Heart right ventricle (tissue), 16 donors: ENCODE data around the gene TMEM120B. TPM values are rescaled to one million over a fixed set of nuclear protein-coding genes. Genes with fewer than 3 reads are reported as not detected.
A peak's percentile ranks its signal among the peaks of the same experiment; 100 is the strongest.

Experiments used
- ATAC-seq, 8 donors: fragments of 200-7000 bp; cut with Tn5 transposase; one replicate each; pipeline ENCODE4 v1.9.1; 2020; ENCODE audit warnings: mild to moderate bottlenecking in 8 of 8, moderate library complexity in 8 of 8, moderate number of reproducible peaks in 1 of 8
- DNase-seq, 2 donors: peaks; one replicate each; pipeline ENCODE4 v3.0.0-alpha.2; 2020
- H3K27ac ChIP-seq, 10 donors: fragments of 200-600 bp; sonication (generic) in 2 of 10; one replicate each; pipeline versions ENCODE4 v1.5.0 to v1.8.0; 2020 to 2022; ENCODE audit warnings: mild to moderate bottlenecking in 3 of 10
- H3K27me3 ChIP-seq, 7 donors: fragments of 200-600 bp; one replicate each; pipeline ENCODE4 v1.8.0; 2021 to 2022; ENCODE audit warnings: mild to moderate bottlenecking in 2 of 7
- H3K36me3 ChIP-seq, 9 donors: fragments of 200-600 bp; sonication (generic) in 1 of 9; one replicate each; pipeline versions ENCODE4 v1.5.0 to v1.8.0; 2020 to 2022; ENCODE audit warnings: mild to moderate bottlenecking in 2 of 9
- H3K4me1 ChIP-seq, 9 donors: fragments of 200-600 bp; sonication (generic) in 1 of 9; one replicate each; pipeline versions ENCODE4 v1.5.0 to v1.8.0; 2020 to 2022; ENCODE audit warnings: mild to moderate bottlenecking in 4 of 9
- H3K4me3 ChIP-seq, 10 donors: fragments of 200-600 bp; sonication (generic) in 2 of 10; one replicate each; pipeline versions ENCODE4 v1.5.0 to v1.8.0; 2020 to 2022; ENCODE audit warnings: mild to moderate bottlenecking in 7 of 10, moderate library complexity in 2 of 10
- H3K9me3 ChIP-seq, 11 donors: fragments of 200-600 bp in 10 of 11; sonication (generic) in 2 of 11; one replicate each; pipeline versions ENCODE4 v1.5.0 to v1.8.0; 2013 to 2022; ENCODE audit warnings: mild to moderate bottlenecking in 2 of 11, control low read depth in 1 of 11, moderate library complexity in 1 of 11
- WGBS, 2 donors: extraction: QIAGEN DNeasy Blood & Tissue Kit; methylation state at CpG; one replicate each; pipeline ENCODE4 v1.1.7; 2013; ENCODE audit warnings: inconsistent platforms in 1 of 2; 5-methylcytosine and 5-hydroxymethylcytosine counted together
- intact Hi-C, 10 donors: fragments of 100-400 bp; cut with DNase I; formaldehyde crosslinking; loops; one replicate each; pipeline versions ENCODE4 v1.11.1 to v1.14.2; 2022
- polyA plus RNA-seq, 2 donors: library from polyadenylated mRNA; stranded (reverse); fragments of 200-250 nt; gene quantifications; one replicate each; pipeline ENCODE4 v1.2.3, GENCODE V29; 2013
- total RNA-seq, 10 donors: library from RNA; stranded (reverse); fragmentation: NEBNext Ultra II Directional in 3 of 10; extraction: Animal tissue kit (Norgen Biotek cat#: 25700) in 3 of 10; gene quantifications; one replicate each; pipeline versions ENCODE4 v1.2.1 to v1.2.4, GENCODE V29; 2021 to 2023
- TF ChIP-seq, protein P1 (sequence below), 9 donors: fragments of 200-600 bp; sonication (generic) in 2 of 9; IDR thresholded peaks; one replicate each; pipeline versions ENCODE4 v1.5.0 to v1.8.0; 2021 to 2022; ENCODE audit warnings: antibody characterized with exemption in 9 of 9, mild to moderate bottlenecking in 5 of 9, moderate library complexity in 1 of 9
- donor health status: Arrhythmogenic right ventricular cardiomyopathy.
- donor health status: ischemic (EF 13 %, LVEDD 7.1; RV severe dilation, severe dysfunction).
- donor health status: healthy with polysubstance abuse.
- donor health status: DM: no; HTN: yes; CAD: no.
- donor health status: DM: no; HTN: no; CAD: no.
- donor health status: ischemic (EF 25% LVEDD 6.9; RV normal size, moderate dysfunction).
- donor health status: ischemic (EF 25% LVEDD 5.7; RV mildly dilated, moderate dysfunction).
- donor health status: healthy.
- donor health status: DM: yes; HTN: yes; CAD: no.
- donor health status: Ischemic cardiomyopathy.
- donor health status: ischemic (EF 35%, LVEDD 5.7; RV mildly dilated, moderate dysfunction).
- donor health status: nonischemic (EF 11% LVEDD 7.7; RV severe dilation, severe dysfunction).
- donor health status: DM: yes; HTN: yes; CAD: no.
- donor health status: PGD.
- donor health status: ischemic (EF 29% LVEDD 5.4; RV normal size, mild dysfunction).
- donor health status: nonischemic (EF 23%, LVEDD 6.1; RV moderate dilation, normal function).

TMEM120B gene
- total and polyA plus RNA-seq, 12 donors, result 5.3 to 12.7 (median 7.4) TPM

DNA sequence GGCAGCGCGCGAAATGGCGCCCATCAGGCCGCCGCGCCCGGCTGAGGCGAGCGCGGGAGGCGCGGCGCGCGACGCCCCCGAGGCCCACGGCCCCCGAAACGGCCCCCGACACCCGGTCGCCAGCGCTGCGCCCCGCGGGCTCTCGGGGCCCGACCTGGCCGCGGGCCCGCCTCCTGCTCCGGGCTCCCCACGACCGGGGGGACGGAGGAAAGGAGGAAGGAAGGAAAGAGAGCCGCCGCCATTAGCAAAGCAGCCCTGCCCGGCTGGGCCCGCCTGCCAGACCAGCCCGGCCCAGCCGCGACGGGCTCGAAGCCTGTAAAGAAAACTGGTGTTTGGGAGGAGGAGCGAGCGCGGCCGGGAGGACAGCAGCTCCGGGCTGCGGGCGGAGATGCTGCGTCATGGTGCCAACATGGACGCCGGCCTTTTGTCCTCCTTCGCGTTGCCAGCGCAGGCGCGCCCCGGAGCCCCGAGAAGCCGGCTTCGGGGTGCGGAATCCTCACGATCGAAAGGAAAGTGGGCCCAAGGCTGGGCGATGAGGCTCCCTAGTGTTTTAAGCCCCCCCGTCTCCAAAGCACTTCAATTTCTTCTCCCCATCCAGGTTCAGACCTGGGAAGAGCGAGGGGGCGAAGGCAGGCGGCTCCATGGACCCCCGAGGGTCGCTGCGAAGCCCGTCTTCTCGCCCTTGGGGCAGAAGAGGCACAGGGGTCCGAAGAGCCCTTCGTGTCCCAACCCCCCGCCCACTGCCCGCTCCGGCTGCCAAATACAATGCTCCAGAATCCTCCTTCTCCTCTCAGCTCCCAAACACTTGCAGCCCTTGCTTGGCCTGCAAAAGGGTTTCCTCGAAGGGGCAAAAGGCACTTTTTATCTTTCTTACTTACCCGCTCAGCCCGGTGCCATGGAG lies 88.4 kb downstream of the TMEM120B start:
- ATAC-seq (peak in 2 of 8 donors; percentile 3 to 7), DNase-seq (peak; percentile 83 to 85)
- WGBS, 2 donors, result 1% methylated on average over 65 to 86 of the region's 86 CpGs
- intact Hi-C loops, result no loop called here
- peaks cover 29 to 59% (median 45%) of the 10 kb centered on the region in 9 donors for H3K4me1 ChIP-seq
- no peaks in the 10 kb centered on the region for H3K27me3 ChIP-seq
- H3K36me3 ChIP-seq, result peaks cover 0 to 25% (median 0%) of the 10 kb centered on the region in 9 donors
- TF ChIP-seq, protein P1, sequence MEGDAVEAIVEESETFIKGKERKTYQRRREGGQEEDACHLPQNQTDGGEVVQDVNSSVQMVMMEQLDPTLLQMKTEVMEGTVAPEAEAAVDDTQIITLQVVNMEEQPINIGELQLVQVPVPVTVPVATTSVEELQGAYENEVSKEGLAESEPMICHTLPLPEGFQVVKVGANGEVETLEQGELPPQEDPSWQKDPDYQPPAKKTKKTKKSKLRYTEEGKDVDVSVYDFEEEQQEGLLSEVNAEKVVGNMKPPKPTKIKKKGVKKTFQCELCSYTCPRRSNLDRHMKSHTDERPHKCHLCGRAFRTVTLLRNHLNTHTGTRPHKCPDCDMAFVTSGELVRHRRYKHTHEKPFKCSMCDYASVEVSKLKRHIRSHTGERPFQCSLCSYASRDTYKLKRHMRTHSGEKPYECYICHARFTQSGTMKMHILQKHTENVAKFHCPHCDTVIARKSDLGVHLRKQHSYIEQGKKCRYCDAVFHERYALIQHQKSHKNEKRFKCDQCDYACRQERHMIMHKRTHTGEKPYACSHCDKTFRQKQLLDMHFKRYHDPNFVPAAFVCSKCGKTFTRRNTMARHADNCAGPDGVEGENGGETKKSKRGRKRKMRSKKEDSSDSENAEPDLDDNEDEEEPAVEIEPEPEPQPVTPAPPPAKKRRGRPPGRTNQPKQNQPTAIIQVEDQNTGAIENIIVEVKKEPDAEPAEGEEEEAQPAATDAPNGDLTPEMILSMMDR (IDR thresholded peaks at IDR 0.05), result no peak
- no peaks in the 10 kb centered on the region for H3K9me3 ChIP-seq
- peak overlapping the region; percentile 39 to 87 (median 74) for H3K4me3 ChIP-seq
- H3K27ac ChIP-seq, result peak overlapping the region; percentile 98 to 100 (median 100)

DNA sequence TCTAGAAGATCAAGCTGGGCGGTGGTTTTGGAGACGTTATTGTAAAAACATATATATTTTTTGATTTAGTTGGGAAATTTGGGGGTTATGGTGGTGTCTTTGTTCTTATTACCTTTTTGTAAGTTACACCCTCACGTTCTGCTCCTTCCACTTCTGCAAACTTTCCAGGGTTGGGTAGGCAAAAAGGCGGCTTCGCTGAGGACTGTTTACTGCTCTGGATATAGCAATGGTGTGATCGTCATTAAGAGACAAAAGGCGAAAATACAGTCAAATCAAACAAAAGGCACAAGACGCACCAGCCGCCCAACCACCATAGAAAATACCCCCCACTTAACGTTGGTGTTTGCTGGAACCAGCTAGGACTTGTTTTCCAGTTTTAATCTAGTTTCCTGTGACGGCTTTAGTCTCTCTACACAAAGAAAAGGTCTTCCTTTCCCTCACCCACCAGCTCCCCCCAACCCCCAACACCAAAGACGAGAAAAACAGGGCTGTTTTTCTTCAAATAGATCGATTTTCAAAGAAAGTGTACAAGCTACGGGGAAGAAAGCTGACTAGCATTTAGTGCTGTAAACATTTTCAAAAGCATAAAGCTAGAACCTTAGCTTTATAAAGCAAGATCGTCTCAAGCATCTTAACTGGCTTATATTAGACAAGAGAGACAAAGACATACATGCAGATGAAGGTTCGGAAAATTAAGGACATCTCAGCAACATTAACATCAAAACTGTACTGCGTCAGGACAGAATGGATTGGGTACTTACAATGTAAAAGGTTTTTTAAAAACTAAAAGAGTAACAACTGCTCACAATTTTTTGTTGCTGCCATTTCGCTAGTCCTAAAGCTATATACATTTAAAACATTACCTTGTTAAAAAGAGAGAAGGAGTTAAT lies 89.3 kb downstream of the TMEM120B start:
- TF ChIP-seq, protein P1 (IDR thresholded peaks at IDR 0.05), result no peak
- Histone ChIP-seq H3K27ac (peak overlapping the region; percentile 98 to 100 (median 100)), H3K4me1 (peaks cover 31 to 59% (median 45%) of the 10 kb centered on the region in 9 donors), H3K36me3 (peaks cover 0 to 24% (median 0%) of the 10 kb centered on the region in 9 donors), H3K27me3 (no peaks in the 10 kb centered on the region), H3K9me3 (no peaks in the 10 kb centered on the region), H3K4me3 (peak overlapping the region; percentile 39 to 87 (median 74))
- ATAC-seq (no peak), DNase-seq (no peak)
- 5 to 8% methylated on average over 18 of the region's 18 CpGs for WGBS, 2 donors
- intact Hi-C loops, result no loop called here

DNA sequence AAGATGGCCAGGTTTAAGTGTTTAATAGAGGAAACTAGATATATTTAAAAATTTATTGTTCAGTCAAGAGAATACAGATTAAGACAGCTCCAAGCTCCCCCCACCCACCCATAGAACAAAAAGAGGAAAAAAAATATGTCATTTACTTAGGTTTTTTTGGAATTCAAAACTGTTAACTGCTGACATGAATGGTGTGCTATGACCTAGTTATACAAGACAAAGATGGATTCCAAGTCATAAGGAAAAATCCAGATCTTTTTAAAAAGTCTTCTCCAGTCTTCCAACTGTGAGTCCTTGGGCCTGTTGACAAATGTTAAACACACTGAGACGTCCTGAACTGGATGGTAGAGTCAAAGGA lies 89.9 kb downstream of the TMEM120B start:
- DNase-seq, result no peak
- H3K4me1 ChIP-seq, result peaks cover 31 to 59% (median 45%) of the 10 kb centered on the region in 9 donors
- 0% methylated on average over 1 of the region's 1 CpG for WGBS, 2 donors
- TF ChIP-seq, protein P1 (IDR thresholded peaks at IDR 0.05), result no peak
- intact Hi-C loops, result no loop called here
- H3K27me3 ChIP-seq, result no peaks in the 10 kb centered on the region
- no peaks in the 10 kb centered on the region for H3K9me3 ChIP-seq
- peak overlapping the region; percentile 98 to 100 (median 100) for H3K27ac ChIP-seq
- peak overlapping the region; percentile 39 to 87 (median 74) for H3K4me3 ChIP-seq
- no peak for ATAC-seq
- H3K36me3 ChIP-seq, result peaks cover 0 to 29% (median 0%) of the 10 kb centered on the region in 9 donors
